ENCODE data around the gene LDLRAD4.

Gene LDLRAD4

DNA sequence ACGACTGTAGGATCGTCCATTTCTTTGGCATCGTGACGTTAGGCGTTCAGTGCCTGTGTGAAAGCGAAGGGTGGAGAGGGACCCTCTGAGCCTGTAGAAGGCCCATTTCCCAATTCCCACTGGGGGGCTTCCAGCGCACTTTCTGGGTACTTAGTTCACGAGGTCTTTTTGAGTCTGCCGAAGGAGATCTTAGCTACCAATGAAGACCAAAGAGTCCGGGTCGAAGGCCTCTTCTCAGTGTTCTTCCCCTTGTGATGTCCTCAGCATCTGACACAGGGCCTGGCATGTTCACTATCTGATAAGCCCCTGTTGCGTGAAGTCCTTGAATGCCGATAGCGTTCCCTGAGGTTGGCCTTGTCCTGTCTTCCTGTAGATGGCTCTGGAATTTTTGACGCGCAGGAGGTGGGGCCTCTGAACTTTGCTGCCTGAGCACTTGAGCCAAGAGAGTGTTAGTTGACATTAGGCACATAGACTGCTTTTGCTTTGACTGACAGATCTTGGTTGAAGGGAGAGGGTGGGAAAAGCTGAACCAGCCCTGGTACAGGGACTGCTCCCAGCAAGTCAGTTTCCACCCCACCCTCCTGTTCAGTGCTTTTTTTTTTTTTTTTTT is 52.8 kb downstream of the LDLRAD4 start:
- no peak for TF ChIP-seq CTCF (IDR thresholded peaks at IDR 0.05; ENCODE audit: borderline replicate concordance, control extremely low read depth, extremely low read depth, insufficient read depth, missing control alignments)
- DNase-seq (ENCODE audit: low spot score): no peak
- in situ Hi-C loops (cut with MboI; ENCODE audit: low sequenced_read_pairs, unreplicated experiment): no loop called here

DNA sequence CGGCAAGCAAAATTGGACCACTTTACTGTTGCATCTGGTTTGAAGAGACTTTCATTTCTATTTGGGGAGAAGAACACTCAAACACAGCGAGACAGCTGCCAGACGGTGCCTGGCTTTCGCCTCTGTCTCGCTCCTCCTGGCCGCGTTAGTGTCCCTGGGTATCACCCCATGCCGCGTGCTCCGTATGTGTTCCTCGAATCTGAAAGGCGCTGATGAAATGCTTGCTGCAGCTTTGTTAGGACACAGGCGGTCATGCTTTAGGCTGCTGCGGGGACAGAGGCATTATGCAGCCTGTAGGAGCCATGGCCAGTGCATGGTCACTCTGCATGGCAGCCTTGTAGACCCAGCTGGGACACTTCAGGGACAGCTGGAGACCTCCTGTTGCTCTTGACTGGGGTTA is 53.9 kb downstream of the LDLRAD4 start:
- DNase-seq (ENCODE audit: low spot score): no peak
- TF ChIP-seq CTCF (IDR thresholded peaks at IDR 0.05; ENCODE audit: borderline replicate concordance, control extremely low read depth, extremely low read depth, insufficient read depth, missing control alignments): no peak
- in situ Hi-C loops (cut with MboI; ENCODE audit: low sequenced_read_pairs, unreplicated experiment): no loop called here

DNA sequence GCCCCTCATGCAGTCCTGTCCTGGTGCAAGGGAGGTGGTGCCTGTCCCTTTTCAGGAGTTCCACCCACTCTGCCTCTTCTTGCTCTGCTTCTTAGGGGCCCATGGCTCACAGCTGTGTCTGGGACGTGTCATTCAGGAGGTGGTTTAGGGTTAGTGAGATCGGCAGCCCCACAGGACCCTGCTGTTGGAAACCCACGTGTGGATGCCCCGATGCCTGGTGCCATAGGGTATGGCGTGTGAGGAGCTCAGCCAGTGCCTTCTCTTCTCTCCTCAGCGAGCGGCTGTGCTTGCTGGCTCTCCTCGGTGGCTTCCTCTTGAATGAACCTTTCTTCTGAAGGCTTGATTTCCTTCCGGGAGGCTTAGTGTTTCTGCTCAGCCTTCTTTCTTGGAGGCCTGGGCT is 55.2 kb downstream of the LDLRAD4 start:
- no peak for DNase-seq (ENCODE audit: low spot score)
- TF ChIP-seq CTCF (IDR thresholded peaks at IDR 0.05; ENCODE audit: borderline replicate concordance, control extremely low read depth, extremely low read depth, insufficient read depth, missing control alignments): no peak
- in situ Hi-C loops (cut with MboI; ENCODE audit: low sequenced_read_pairs, unreplicated experiment): no loop called here

DNA sequence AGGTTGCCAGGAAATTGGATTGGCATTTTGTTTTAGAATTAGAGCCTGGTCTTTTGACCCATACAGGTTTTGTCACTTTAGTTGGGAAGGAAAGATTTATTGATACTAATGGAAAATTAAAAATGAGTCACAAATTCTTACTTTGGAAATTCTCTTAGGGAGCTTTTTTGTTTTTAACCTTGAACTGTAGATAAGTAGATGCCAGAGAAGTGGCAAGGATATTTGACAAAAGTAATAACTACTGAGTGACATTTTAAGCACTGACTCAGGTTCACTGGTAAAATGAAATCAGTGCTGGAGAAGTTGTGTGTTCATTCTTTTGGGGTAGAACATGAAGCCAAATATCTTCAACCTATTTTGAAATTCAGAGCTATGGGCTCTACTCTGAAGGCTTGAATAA is 56.5 kb downstream of the LDLRAD4 start:
- TF ChIP-seq CTCF (IDR thresholded peaks at IDR 0.05; ENCODE audit: borderline replicate concordance, control extremely low read depth, extremely low read depth, insufficient read depth, missing control alignments): no peak
- no peak for DNase-seq (ENCODE audit: low spot score)
- in situ Hi-C loops (cut with MboI; ENCODE audit: low sequenced_read_pairs, unreplicated experiment): no loop called here

GRCh38 chr18:13276530-13277520 is 58.3 kb downstream of the LDLRAD4 start:
- TF ChIP-seq CTCF (IDR thresholded peaks at IDR 0.05; ENCODE audit: borderline replicate concordance, control extremely low read depth, extremely low read depth, insufficient read depth, missing control alignments): no peak
- in situ Hi-C loops (cut with MboI; ENCODE audit: low sequenced_read_pairs, unreplicated experiment): no loop called here
- no peak for DNase-seq (ENCODE audit: low spot score)

- no peak for DNase-seq (ENCODE audit: low spot score)
- in situ Hi-C loops (cut with MboI; ENCODE audit: low sequenced_read_pairs, unreplicated experiment): no loop called here
- TF ChIP-seq CTCF (IDR thresholded peaks at IDR 0.05; ENCODE audit: borderline replicate concordance, control extremely low read depth, extremely low read depth, insufficient read depth, missing control alignments): no peak
These were observed 59.6 kb downstream of the LDLRAD4 start for GRCh38 chr18:13278062-13278630.

All from GM13976 (cell line).